NT2/D1 (cell line): ENCODE measurements around the gene ZMIZ2.
"Not testable (repeated sequence)": the region's sequence is repeated elsewhere in the genome, so short reads cannot be mapped to it uniquely, and the experiment has no call there.

Experiments used
- SUZ12 ChIP-seq: IDR thresholded peaks from 2 replicates; pipeline ENCODE4 v1.6.1; 2011; ENCODE audit not compliant: insufficient read length, insufficient read depth; ENCODE audit errors: extremely low read depth
- YY1 ChIP-seq: IDR thresholded peaks from 2 replicates; pipeline ENCODE4 v1.6.1; 2011; ENCODE audit not compliant: insufficient read length, insufficient read depth
- ZNF274 ChIP-seq: IDR thresholded peaks from 2 replicates; pipeline ENCODE4 v1.6.1; 2011; ENCODE audit warnings: mild to moderate bottlenecking, low read depth, low read length

DNA sequence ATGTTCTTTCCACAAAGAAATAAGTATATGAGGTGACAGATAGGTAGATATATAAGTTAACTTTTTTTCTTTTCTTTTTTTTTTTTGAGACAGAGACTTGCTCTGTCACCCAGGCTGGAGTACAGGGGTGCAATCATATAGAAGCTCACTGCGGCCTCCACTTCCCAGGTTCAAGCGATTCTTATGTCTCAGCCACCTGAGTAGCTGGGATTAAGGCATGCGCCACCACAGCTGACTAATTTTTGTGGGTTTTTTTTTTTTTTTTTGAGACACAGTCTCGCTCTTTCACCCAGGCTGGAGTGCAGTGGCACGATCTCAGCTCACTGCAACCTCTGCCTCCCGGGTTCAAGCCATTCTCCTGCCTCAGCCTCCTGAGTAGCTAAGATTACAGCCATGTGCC is 15.7 kb upstream of the ZMIZ2 start:
- TF ChIP-seq YY1, SUZ12, ZNF274: not testable (repeated sequence)
